HEK293 (cell line): ENCODE data around the gene GAS7.
A peak's percentile ranks its signal among the peaks of the same experiment; 100 is the strongest.

Experiments
- CTCF ChIA-PET: fragments of 350-600 bp; formaldehyde crosslinking; extraction: SDS; loops from one replicate; lab custom pipeline; 2021; ENCODE audit warnings: antibody characterized with exemption; lab: Yijun Ruan, JAX
- POLR2A ChIA-PET: fragments of 300-600 bp; formaldehyde crosslinking; extraction: SDS; loops from one replicate; lab custom pipeline; 2020; ENCODE audit warnings: antibody characterized with exemption, inconsistent platforms; lab: Yijun Ruan, JAX
- H3K27ac ChIP-seq: fragments of 200-500 bp; sonication (Bioruptor generic); 2 replicates; pipeline ENCODE4 v1.5.1; 2014; ENCODE audit warnings: low read depth, low read length, control low read depth, inconsistent platforms; ENCODE audit errors: extremely low read depth
- H3K36me3 ChIP-seq, 2 experiments: fragments of 200-500 bp in 1 of 2; sonication (Bioruptor generic) in 1 of 2; 1 replicate in 1 of 2; 2 replicates in 1 of 2; pipeline ENCODE4 v1.5.1; 2014 to 2017; ENCODE audit warnings: inconsistent platforms in 2 of 2, low read length in 2 of 2; ENCODE audit not compliant: control insufficient read depth in 2 of 2, insufficient read depth in 1 of 2
- H3K4me1 ChIP-seq: fragments of 200-500 bp; sonication (Bioruptor generic); 2 replicates; pipeline ENCODE4 v1.5.1; 2014; ENCODE audit warnings: mild to moderate bottlenecking, low read length, inconsistent platforms; ENCODE audit not compliant: control insufficient read depth, insufficient read depth
- H3K4me3 ChIP-seq: 2 replicates; pipeline ENCODE4 v1.5.1; 2011; ENCODE audit warnings: low read depth, mild to moderate bottlenecking, control low read depth, low read length, moderate library complexity
- H3K9me3 ChIP-seq: fragments of 200-500 bp; sonication (Bioruptor generic); 2 replicates; pipeline ENCODE4 v1.5.1; 2014; ENCODE audit warnings: low read depth, low read length, inconsistent platforms; ENCODE audit not compliant: control insufficient read depth, insufficient read depth
- GLIS1 ChIP-seq: fragments of 450-650 bp; formaldehyde crosslinking; IDR thresholded peaks from 2 replicates; pipeline ENCODE4 v1.5.1; 2016; ENCODE audit warnings: missing biosample characterization, missing genetic modification characterization
- MEIS1 ChIP-seq: sonication (generic); formaldehyde crosslinking; IDR thresholded peaks from 2 replicates; pipeline ENCODE4 v1.8.1; 2022; ENCODE audit warnings: missing genetic modification reagents, mild to moderate bottlenecking, borderline replicate concordance
- SCRT1 ChIP-seq: fragments of 450-650 bp; formaldehyde crosslinking; IDR thresholded peaks from 2 replicates; pipeline ENCODE4 v1.5.1; 2016; ENCODE audit warnings: missing biosample characterization, missing genetic modification characterization, borderline replicate concordance
- SP7 ChIP-seq: fragments of 450-650 bp; formaldehyde crosslinking; IDR thresholded peaks from 2 replicates; pipeline ENCODE4 v1.5.1; 2016; ENCODE audit warnings: missing biosample characterization, missing genetic modification characterization
- ZBTB10 ChIP-seq: fragments of 450-650 bp; formaldehyde crosslinking; IDR thresholded peaks from 2 replicates; pipeline ENCODE4 v1.5.1; 2016; ENCODE audit warnings: missing biosample characterization, missing genetic modification characterization
- ZBTB11 ChIP-seq: fragments of 450-650 bp; formaldehyde crosslinking; conservative IDR thresholded peaks from 2 replicates; pipeline ENCODE4 v1.5.1; 2016; ENCODE audit warnings: low read depth, missing biosample characterization, missing genetic modification characterization
- ZFHX2 ChIP-seq: fragments of 450-650 bp; formaldehyde crosslinking; conservative IDR thresholded peaks from 2 replicates; pipeline ENCODE4 v1.5.1; 2016; ENCODE audit warnings: missing biosample characterization, missing genetic modification characterization
- ZNF112 ChIP-seq: fragments of 450-650 bp; formaldehyde crosslinking; IDR thresholded peaks from 2 replicates; pipeline ENCODE4 v1.5.0; 2017; ENCODE audit warnings: missing biosample characterization, missing genetic modification characterization
- ZNF155 ChIP-seq: fragments of 450-650 bp; formaldehyde crosslinking; IDR thresholded peaks from 2 replicates; pipeline ENCODE4 v1.5.1; 2016; ENCODE audit warnings: missing biosample characterization, missing genetic modification characterization
- ZNF16 ChIP-seq: fragments of 450-650 bp; formaldehyde crosslinking; IDR thresholded peaks from 2 replicates; pipeline ENCODE4 v1.5.1; 2016; ENCODE audit warnings: low read depth, missing biosample characterization, missing genetic modification characterization
- ZNF23 ChIP-seq: fragments of 450-650 bp; formaldehyde crosslinking; IDR thresholded peaks from 2 replicates; pipeline ENCODE4 v1.5.1; 2016; ENCODE audit warnings: missing biosample characterization, missing genetic modification characterization, borderline replicate concordance
- ZNF248 ChIP-seq: fragments of 450-650 bp; formaldehyde crosslinking; IDR thresholded peaks from 2 replicates; pipeline ENCODE4 v1.5.1; 2017; ENCODE audit warnings: missing biosample characterization, missing genetic modification characterization
- ZNF292 ChIP-seq: fragments of 450-650 bp; formaldehyde crosslinking; IDR thresholded peaks from 2 replicates; pipeline ENCODE4 v1.5.1; 2016; ENCODE audit warnings: low read depth, missing biosample characterization, missing genetic modification characterization, borderline replicate concordance
- ZNF391 ChIP-seq: fragments of 450-650 bp; formaldehyde crosslinking; IDR thresholded peaks from 2 replicates; pipeline ENCODE4 v1.5.1; 2016; ENCODE audit warnings: low read depth, missing biosample characterization, missing genetic modification characterization, borderline replicate concordance
- ZNF580 ChIP-seq: fragments of 450-650 bp; formaldehyde crosslinking; IDR thresholded peaks from 2 replicates; pipeline ENCODE4 v1.5.1; 2016; ENCODE audit warnings: missing biosample characterization, missing genetic modification characterization
- ZNF707 ChIP-seq: fragments of 450-650 bp; formaldehyde crosslinking; IDR thresholded peaks from 2 replicates; pipeline ENCODE4 v1.5.1; 2016; ENCODE audit warnings: missing biosample characterization, missing genetic modification characterization
- ZNF830 ChIP-seq: fragments of 450-650 bp; IDR thresholded peaks from 2 replicates; pipeline ENCODE4 v1.5.0; 2018; ENCODE audit warnings: missing biosample characterization, missing genetic modification characterization, low read depth, mild to moderate bottlenecking, moderate library complexity
- TF ChIP-seq, protein P1 (sequence below): fragments of 450-650 bp; formaldehyde crosslinking; IDR thresholded peaks from 2 replicates; pipeline ENCODE4 v1.5.1; 2016; ENCODE audit warnings: missing biosample characterization, missing genetic modification characterization
- TF ChIP-seq, protein P2 (sequence below): fragments of 450-650 bp; formaldehyde crosslinking; IDR thresholded peaks from 2 replicates; pipeline ENCODE4 v1.5.1; 2016; ENCODE audit warnings: missing biosample characterization, missing genetic modification characterization, borderline replicate concordance
- TF ChIP-seq, protein P3 (sequence below): fragments of 450-650 bp; formaldehyde crosslinking; IDR thresholded peaks from 2 replicates; pipeline ENCODE4 v1.5.1; 2016; ENCODE audit warnings: missing biosample characterization, missing genetic modification characterization

The GAS7 gene

GRCh38 chr17:10115536-10115932 is 82.9 kb downstream of the GAS7 start:
- Histone ChIP-seq H3K4me1 (peaks cover 13% of the 10 kb centered on the region), H3K9me3 (no peaks in the 10 kb centered on the region), H3K27ac (no peak overlapping the region), H3K36me3 (no peaks in the 10 kb centered on the region), H3K4me3 (no peak overlapping the region)
- POLR2A ChIA-PET = interaction anchor here (0.5 kb wide), 1 partner anchor 467 kb away, joined by 3 read pairs; no protein-coding TSS in a partner anchor
- CTCF ChIA-PET = interaction anchor here (0.6 to 1.5 kb wide), 3 partner anchors 18 to 339 kb away, joined by 3 to 4 read pairs (median 3); no protein-coding TSS in a partner anchor
- no peak for TF ChIP-seq ZFHX2
- no peak for TF ChIP-seq ZNF112 (tag by site-specific recombination)
- TF ChIP-seq, protein P1, sequence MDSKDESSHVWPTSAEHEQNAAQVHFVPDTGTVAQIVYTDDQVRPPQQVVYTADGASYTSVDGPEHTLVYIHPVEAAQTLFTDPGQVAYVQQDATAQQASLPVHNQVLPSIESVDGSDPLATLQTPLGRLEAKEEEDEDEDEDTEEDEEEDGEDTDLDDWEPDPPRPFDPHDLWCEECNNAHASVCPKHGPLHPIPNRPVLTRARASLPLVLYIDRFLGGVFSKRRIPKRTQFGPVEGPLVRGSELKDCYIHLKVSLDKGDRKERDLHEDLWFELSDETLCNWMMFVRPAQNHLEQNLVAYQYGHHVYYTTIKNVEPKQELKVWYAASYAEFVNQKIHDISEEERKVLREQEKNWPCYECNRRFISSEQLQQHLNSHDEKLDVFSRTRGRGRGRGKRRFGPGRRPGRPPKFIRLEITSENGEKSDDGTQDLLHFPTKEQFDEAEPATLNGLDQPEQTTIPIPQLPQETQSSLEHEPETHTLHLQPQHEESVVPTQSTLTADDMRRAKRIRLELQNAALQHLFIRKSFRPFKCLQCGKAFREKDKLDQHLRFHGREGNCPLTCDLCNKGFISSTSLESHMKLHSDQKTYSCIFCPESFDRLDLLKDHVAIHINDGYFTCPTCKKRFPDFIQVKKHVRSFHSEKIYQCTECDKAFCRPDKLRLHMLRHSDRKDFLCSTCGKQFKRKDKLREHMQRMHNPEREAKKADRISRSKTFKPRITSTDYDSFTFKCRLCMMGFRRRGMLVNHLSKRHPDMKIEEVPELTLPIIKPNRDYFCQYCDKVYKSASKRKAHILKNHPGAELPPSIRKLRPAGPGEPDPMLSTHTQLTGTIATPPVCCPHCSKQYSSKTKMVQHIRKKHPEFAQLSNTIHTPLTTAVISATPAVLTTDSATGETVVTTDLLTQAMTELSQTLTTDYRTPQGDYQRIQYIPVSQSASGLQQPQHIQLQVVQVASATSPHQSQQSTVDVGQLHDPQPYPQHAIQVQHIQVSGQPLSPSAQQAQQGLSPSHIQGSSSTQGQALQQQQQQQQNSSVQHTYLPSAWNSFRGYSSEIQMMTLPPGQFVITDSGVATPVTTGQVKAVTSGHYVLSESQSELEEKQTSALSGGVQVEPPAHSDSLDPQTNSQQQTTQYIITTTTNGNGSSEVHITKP = peak; percentile 35
- no peak for TF ChIP-seq ZNF580 (tag by site-specific recombination)
- no peak for TF ChIP-seq MEIS1 (CRISPR knock-in tag)
- TF ChIP-seq, protein P2, sequence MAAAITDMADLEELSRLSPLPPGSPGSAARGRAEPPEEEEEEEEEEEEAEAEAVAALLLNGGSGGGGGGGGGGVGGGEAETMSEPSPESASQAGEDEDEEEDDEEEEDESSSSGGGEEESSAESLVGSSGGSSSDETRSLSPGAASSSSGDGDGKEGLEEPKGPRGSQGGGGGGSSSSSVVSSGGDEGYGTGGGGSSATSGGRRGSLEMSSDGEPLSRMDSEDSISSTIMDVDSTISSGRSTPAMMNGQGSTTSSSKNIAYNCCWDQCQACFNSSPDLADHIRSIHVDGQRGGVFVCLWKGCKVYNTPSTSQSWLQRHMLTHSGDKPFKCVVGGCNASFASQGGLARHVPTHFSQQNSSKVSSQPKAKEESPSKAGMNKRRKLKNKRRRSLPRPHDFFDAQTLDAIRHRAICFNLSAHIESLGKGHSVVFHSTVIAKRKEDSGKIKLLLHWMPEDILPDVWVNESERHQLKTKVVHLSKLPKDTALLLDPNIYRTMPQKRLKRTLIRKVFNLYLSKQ (tag by site-specific recombination) = no peak
- TF ChIP-seq SP7 (tag by site-specific recombination) = no peak

GRCh38 chr17:10114931-10115535 is 83.4 kb downstream of the GAS7 start:
- Histone ChIP-seq H3K27ac (peak overlapping the region; percentile 40; the same call in 1 of the 2 replicates), H3K9me3 (no peaks in the 10 kb centered on the region), H3K4me3 (no peak overlapping the region), H3K36me3 (no peaks in the 10 kb centered on the region), H3K4me1 (peaks cover 13% of the 10 kb centered on the region)
- POLR2A ChIA-PET = interaction anchor here (0.5 kb wide), 1 partner anchor 466 kb away, joined by 3 read pairs; no protein-coding TSS in a partner anchor
- CTCF ChIA-PET = interaction anchor here (0.6 to 1.5 kb wide), 5 partner anchors 18 to 385 kb away, joined by 3 to 4 read pairs (median 3); no protein-coding TSS in a partner anchor
- TF ChIP-seq, protein P3, sequence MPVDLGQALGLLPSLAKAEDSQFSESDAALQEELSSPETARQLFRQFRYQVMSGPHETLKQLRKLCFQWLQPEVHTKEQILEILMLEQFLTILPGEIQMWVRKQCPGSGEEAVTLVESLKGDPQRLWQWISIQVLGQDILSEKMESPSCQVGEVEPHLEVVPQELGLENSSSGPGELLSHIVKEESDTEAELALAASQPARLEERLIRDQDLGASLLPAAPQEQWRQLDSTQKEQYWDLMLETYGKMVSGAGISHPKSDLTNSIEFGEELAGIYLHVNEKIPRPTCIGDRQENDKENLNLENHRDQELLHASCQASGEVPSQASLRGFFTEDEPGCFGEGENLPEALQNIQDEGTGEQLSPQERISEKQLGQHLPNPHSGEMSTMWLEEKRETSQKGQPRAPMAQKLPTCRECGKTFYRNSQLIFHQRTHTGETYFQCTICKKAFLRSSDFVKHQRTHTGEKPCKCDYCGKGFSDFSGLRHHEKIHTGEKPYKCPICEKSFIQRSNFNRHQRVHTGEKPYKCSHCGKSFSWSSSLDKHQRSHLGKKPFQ (tag by site-specific recombination) = no peak
- no peak for TF ChIP-seq ZNF391 (tag by site-specific recombination)
- no peak for TF ChIP-seq ZNF23
- TF ChIP-seq ZBTB11 (tag by site-specific recombination) = peak; percentile 40; the same call in 1 of the 2 replicates
- TF ChIP-seq ZBTB10 (tag by site-specific recombination) = no peak
- no peak for TF ChIP-seq ZNF16 (tag by site-specific recombination)
- peak; percentile 28; the same call in 1 of the 2 replicates for TF ChIP-seq SCRT1
- TF ChIP-seq ZNF292 (tag by site-specific recombination) = no peak
- no peak for TF ChIP-seq ZNF248 (tag by site-specific recombination)
- no peak for TF ChIP-seq ZNF830 (tag by site-specific recombination)
- TF ChIP-seq GLIS1 = peak; percentile 91
- no peak for TF ChIP-seq ZNF155
- TF ChIP-seq ZNF707 (tag by site-specific recombination) = no peak
